GM12878 (cell line): ENCODE data around the gene IFITM2. TPM values are rescaled to one million over a fixed set of nuclear protein-coding genes. Genes with fewer than 3 reads are reported as not detected.

ENCODE experiments used
- ATAC-seq: fragments of 200-7000 bp; cut with Tn5 transposase; 3 replicates; pipeline ENCODE4 v1.9.1; 2020; ENCODE audit warnings: mild to moderate bottlenecking, moderate library complexity
- BruUV-seq: library from RNA; stranded (reverse); fragments of 400-500 nt; replicated peaks from 2 replicates; lab custom pipeline; 2021; lab: Mats Ljungman, UMichigan
- CTCF ChIA-PET: fragments of 300-600 bp; sonication (Branson Sonifier 250); formaldehyde crosslinking; extraction: SDS; loops from one replicate; lab custom pipeline; 2021; ENCODE audit warnings: inconsistent platforms; lab: Yijun Ruan, JAX
- POLR2A ChIA-PET: fragments of 350-600 bp; formaldehyde crosslinking; extraction: SDS; loops from one replicate; lab custom pipeline; 2021; ENCODE audit warnings: inconsistent platforms; lab: Charles Lee
- RAD21 ChIA-PET: fragments of 300-600 bp; sonication (Branson Sonifier 250); formaldehyde crosslinking; loops from one replicate; lab custom pipeline; 2023; ENCODE audit warnings: antibody characterized with exemption; ENCODE audit not compliant: unreplicated experiment; lab: Charles Lee
- SMC1A ChIA-PET: fragments of 300-600 bp; sonication (Branson Sonifier 250); formaldehyde crosslinking; loops from one replicate; lab custom pipeline; 2023; ENCODE audit not compliant: unreplicated experiment, uncharacterized antibody; lab: Charles Lee
- DNase-seq: peaks from one replicate; pipeline ENCODE4 v3.0.0-alpha.2; 2011; ENCODE audit warnings: low read depth, low spot score
- FAIRE-seq: peaks from 3 replicates; lab custom pipeline; 2011; peaks lifted over from hg19 to GRCh38; lab: Jason Lieb, UNC
- H2AFZ ChIP-seq: 2 replicates; pipeline ENCODE4 v1.6.0; 2011; ENCODE audit warnings: low read depth, low read length, control low read depth; ENCODE audit not compliant: control insufficient read depth
- H3K27ac ChIP-seq: 2 replicates; pipeline ENCODE4 v1.5.1; 2011; ENCODE audit warnings: control low read depth; ENCODE audit not compliant: control insufficient read depth, insufficient read depth
- H3K27me3 ChIP-seq, 2 experiments: replicated peaks in 1 of 2; 2 replicates each; pipeline versions ENCODE4 v1.6.0 to v1.6.1; 2011; ENCODE audit warnings: low read length in 1 of 2; ENCODE audit not compliant: control insufficient read depth in 2 of 2, insufficient read depth in 2 of 2
- H3K36me3 ChIP-seq, 2 experiments: 2 replicates each; pipeline ENCODE4 v1.5.1; 2011; ENCODE audit warnings: low read length in 1 of 2; ENCODE audit not compliant: control insufficient read depth in 2 of 2, insufficient read depth in 2 of 2
- H3K4me1 ChIP-seq: 2 replicates; pipeline ENCODE4 v1.6.1; 2011; ENCODE audit warnings: mild to moderate bottlenecking, low read length, moderate library complexity, mixed read lengths; ENCODE audit not compliant: control insufficient read depth, insufficient read depth
- H3K4me2 ChIP-seq: 2 replicates; pipeline ENCODE4 v1.6.0; 2011; ENCODE audit warnings: control low read depth; ENCODE audit not compliant: control insufficient read depth, insufficient read depth
- H3K4me3 ChIP-seq: fragments of 200-600 bp; sonication (generic); 2 replicates; pipeline ENCODE4 v1.5.1; 2016
- H3K79me2 ChIP-seq: 2 replicates; pipeline ENCODE4 v1.6.0; 2011; ENCODE audit warnings: low read length; ENCODE audit not compliant: control insufficient read depth, insufficient read depth
- H3K9ac ChIP-seq: 2 replicates; pipeline ENCODE4 v1.8.0; 2011; ENCODE audit warnings: low read length, control low read depth, mixed read lengths; ENCODE audit not compliant: control insufficient read depth, insufficient read depth
- H3K9me3 ChIP-seq: replicated peaks from 3 replicates; pipeline ENCODE4 v1.5.1; 2011; ENCODE audit warnings: mild to moderate bottlenecking, low read length; ENCODE audit not compliant: control insufficient read depth, insufficient read depth
- H4K20me1 ChIP-seq: 2 replicates; pipeline ENCODE4 v1.6.0; 2011; ENCODE audit not compliant: control insufficient read depth, insufficient read depth
- BCL11A ChIP-seq: IDR thresholded peaks from 2 replicates; pipeline ENCODE4 v1.6.1; 2011; ENCODE audit warnings: low read depth, low read length
- BCLAF1 ChIP-seq: fragments of 450-650 bp; IDR thresholded peaks from 2 replicates; pipeline ENCODE4 v1.6.1; 2017; ENCODE audit warnings: antibody characterized with exemption, mild to moderate bottlenecking, moderate library complexity
- BRCA1 ChIP-seq: IDR thresholded peaks from 2 replicates; pipeline ENCODE4 v1.6.1; 2011; ENCODE audit warnings: low read depth, low read length, improper control_type of control experiment
- HDGF ChIP-seq: fragments of 450-650 bp; IDR thresholded peaks from 2 replicates; pipeline ENCODE4 v1.6.1; 2016; ENCODE audit warnings: antibody characterized with exemption
- JUND ChIP-seq: IDR thresholded peaks from 2 replicates; pipeline ENCODE4 v1.6.1; 2012; ENCODE audit warnings: low read depth, mild to moderate bottlenecking, low read length, improper control_type of control experiment, moderate library complexity
- KDM1A ChIP-seq: fragments of 200-600 bp; sonication (generic); IDR thresholded peaks from 2 replicates; pipeline ENCODE4 v1.6.1; 2016; ENCODE audit warnings: borderline replicate concordance
- NFIC ChIP-seq: IDR thresholded peaks from 2 replicates; pipeline ENCODE4 v1.6.1; 2012; ENCODE audit warnings: low read depth, mild to moderate bottlenecking, inconsistent platforms, low read length, moderate library complexity
- NFXL1 ChIP-seq: fragments of 450-650 bp; IDR thresholded peaks from 2 replicates; pipeline ENCODE4 v1.6.1; 2017; ENCODE audit warnings: antibody characterized with exemption, mild to moderate bottlenecking, borderline replicate concordance
- PML ChIP-seq: IDR thresholded peaks from 2 replicates; pipeline ENCODE4 v1.6.1; 2012; ENCODE audit warnings: low read length, inconsistent platforms
- POLR2A ChIP-seq: IDR thresholded peaks from 2 replicates; pipeline ENCODE4 v1.6.1; 2011; ENCODE audit warnings: low read depth, mild to moderate bottlenecking, low read length
- SMARCA5 ChIP-seq: fragments of 450-650 bp; IDR thresholded peaks from 2 replicates; pipeline ENCODE4 v1.6.1; 2017; ENCODE audit warnings: mild to moderate bottlenecking
- SUZ12 ChIP-seq: fragments of 200-600 bp; sonication (generic); IDR thresholded peaks from one replicate; pipeline ENCODE4 v1.6.1; 2018; ENCODE audit warnings: antibody characterized with exemption, mild to moderate bottlenecking; ENCODE audit not compliant: unreplicated experiment
- ZNF592 ChIP-seq: fragments of 450-650 bp; IDR thresholded peaks from 2 replicates; pipeline ENCODE4 v1.6.1; 2017; ENCODE audit warnings: mild to moderate bottlenecking, moderate library complexity
- WGBS: methylation state at CpG from one replicate; pipeline ENCODE4 v1.1.6; 2016; ENCODE audit warnings: low lambda C conversion rate; ENCODE audit not compliant: insufficient replicate concordance, insufficient coverage; ENCODE audit errors: missing lambda C conversion rate; 5-methylcytosine and 5-hydroxymethylcytosine counted together
- in situ Hi-C: fragments of 300-500 bp; cut with MboI; formaldehyde crosslinking; loops from 9 replicates; pipeline ENCODE4 v1.14.3; 2018; ENCODE audit warnings: mixed read lengths
- intact Hi-C: fragments of 100-400 bp; cut with micrococcal nuclease; formaldehyde crosslinking; loops from one replicate; pipeline ENCODE4 v1.14.2; 2022; ENCODE audit not compliant: unreplicated experiment
- polyA plus RNA-seq, 11 experiments: library from polyadenylated mRNA; depleted of rRNA in 4 of 11; unstranded in 6 of 11; stranded (reverse) in 5 of 11; fragments of >200 nt; fragmentation: Nextera tagmentation in 4 of 11; fragmentation: Illumina TruSeq in 1 of 11; extraction: Ambion mirVana in 4 of 11; extraction: Trizol in 1 of 11; gene quantifications; 1 replicate in 1 of 11; 2 replicates in 10 of 11; pipeline versions ENCODE4 v1.2.1 to v1.2.3, GENCODE V29; 2011 to 2016; ENCODE audit warnings: inconsistent platforms in 2 of 11, missing spikeins in 2 of 11, low read depth in 1 of 11
- total RNA-seq, 4 experiments: library from RNA; depleted of rRNA in 3 of 4; stranded (reverse); fragments of >200 nt in 3 of 4; fragmentation: Illumina TruSeq in 1 of 4; extraction: Trizol in 1 of 4; gene quantifications; 2 replicates each; pipeline versions ENCODE4 v1.2.1 to v1.2.3, GENCODE V29; 2013 to 2021
- TF ChIP-seq, protein P1 (sequence below): IDR thresholded peaks from 2 replicates; pipeline ENCODE4 v1.6.1; 2012; ENCODE audit warnings: low read length, inconsistent platforms

Gene IFITM2
- total and polyA plus RNA-seq, 10 of the 15 experiments (the other 5 are each of a cell fraction or from before 2014, with no cell fraction given), result 116 to 3,672 (median 724) TPM

- DNase-seq (peak; percentile 99), FAIRE-seq (peak; percentile 98), ATAC-seq (peak; percentile 80)
- Histone ChIP-seq H3K9ac (peak overlapping the region; percentile 71), H3K9me3 (no peaks in the 10 kb centered on the region), H3K4me3 (peak overlapping the region; percentile 78), H4K20me1 (no peaks in the 10 kb centered on the region), H3K36me3 (no peaks in the 10 kb centered on the region), H3K27ac (peak overlapping the region; percentile 88), H3K4me1 (peaks cover 14% of the 10 kb centered on the region), H3K27me3 (no peaks in the 10 kb centered on the region), H2AFZ (no peak overlapping the region), H3K4me2 (peak overlapping the region; percentile 89), H3K79me2 (peaks cover 7% of the 10 kb centered on the region)
- ChIA-PET CTCF (interaction anchor here (0.6 to 1.8 kb wide), 5 partner anchors 19 to 175 kb away, joined by 3 to 6 read pairs (median 4); no protein-coding TSS in a partner anchor), RAD21 (interaction anchor here (1.0 to 2.2 kb wide), 6 partner anchors 11 to 138 kb away, joined by 3 to 36 read pairs (median 6); partner anchors contain the start of gene PSMD13), POLR2A (interaction anchor here (0.6 to 2.4 kb wide), 2 partner anchors 14 to 85 kb away, joined by 5 to 35 read pairs; no protein-coding TSS in a partner anchor), SMC1A (interaction anchor here (0.9 kb wide), 1 partner anchor 18 kb away, joined by 3 read pairs; no protein-coding TSS in a partner anchor)
- WGBS, result 4% methylated on average over 21 of the region's 21 CpGs
- in situ Hi-C loops (no loop called here), intact Hi-C loops (loop anchor here (1.0 to 10.0 kb wide), 4 partner anchors 33 to 85 kb away; partner anchors contain the start of genes BET1L, PSMD13, RIC8A and SIRT3)
- no TSS peak for BruUV-seq
- TF ChIP-seq, protein P1, sequence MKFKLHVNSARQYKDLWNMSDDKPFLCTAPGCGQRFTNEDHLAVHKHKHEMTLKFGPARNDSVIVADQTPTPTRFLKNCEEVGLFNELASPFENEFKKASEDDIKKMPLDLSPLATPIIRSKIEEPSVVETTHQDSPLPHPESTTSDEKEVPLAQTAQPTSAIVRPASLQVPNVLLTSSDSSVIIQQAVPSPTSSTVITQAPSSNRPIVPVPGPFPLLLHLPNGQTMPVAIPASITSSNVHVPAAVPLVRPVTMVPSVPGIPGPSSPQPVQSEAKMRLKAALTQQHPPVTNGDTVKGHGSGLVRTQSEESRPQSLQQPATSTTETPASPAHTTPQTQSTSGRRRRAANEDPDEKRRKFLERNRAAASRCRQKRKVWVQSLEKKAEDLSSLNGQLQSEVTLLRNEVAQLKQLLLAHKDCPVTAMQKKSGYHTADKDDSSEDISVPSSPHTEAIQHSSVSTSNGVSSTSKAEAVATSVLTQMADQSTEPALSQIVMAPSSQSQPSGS, result peak; percentile 93
- TF ChIP-seq BCLAF1 (peak; percentile 71; the same call in 1 of the 2 replicates), BCL11A (peak; percentile 94), JUND (peak; percentile 84), HDGF (no peak), NFXL1 (no peak), PML (peak; percentile 79), BRCA1 (no peak), POLR2A (no peak; the same call in 1 of the 2 replicates), SUZ12 (no peak), NFIC (peak; percentile 96), SMARCA5 (no peak; the same call in 1 of the 2 replicates), KDM1A (no peak), ZNF592 (no peak)
Observed at GRCh38 chr11:269146-269890, 38.3 kb upstream of the IFITM2 start.
